ENCODE measurements around the gene HNRNPUL1.
A peak's percentile ranks its signal among the peaks of the same experiment; 100 is the strongest.

The HNRNPUL1 gene

DNA sequence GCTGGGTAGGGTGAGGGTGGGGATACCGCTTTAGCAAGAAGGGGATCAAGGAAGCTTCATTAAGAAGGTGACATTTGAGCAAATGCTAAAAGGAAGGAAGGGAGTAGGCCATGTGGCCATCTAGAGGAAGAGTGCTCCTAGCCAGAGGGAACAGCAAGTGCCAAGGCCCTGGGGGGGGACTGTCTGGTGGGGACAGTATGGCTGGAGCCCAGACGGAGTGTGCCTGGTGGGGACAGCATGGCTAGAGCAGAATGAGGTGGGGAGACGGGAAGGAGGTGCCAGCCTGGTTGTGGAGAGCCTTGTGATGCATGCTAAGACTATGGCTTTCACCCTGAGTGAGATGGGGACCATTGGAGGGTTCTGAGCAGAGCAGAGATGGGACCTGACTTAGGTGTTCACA, 91.6 kb downstream of the HNRNPUL1 start:
- Mint-ChIP-seq H3K36me3 (ENCODE audit: low read depth) (peaks cover 53% of the 10 kb centered on the region), H3K27ac (peak overlapping the region; percentile 55), H3K27me3 (no peaks in the 10 kb centered on the region), H3K4me3 (no peak overlapping the region), H3K4me1 (ENCODE audit: low read depth) (peaks cover 55% of the 10 kb centered on the region), H3K9me3 (no peaks in the 10 kb centered on the region)
- intact Hi-C loops (cut with micrococcal nuclease): loop anchor here (10.0 kb wide), 1 partner anchor 69 kb away; the partner anchor contains the start of gene B3GNT8

DNA sequence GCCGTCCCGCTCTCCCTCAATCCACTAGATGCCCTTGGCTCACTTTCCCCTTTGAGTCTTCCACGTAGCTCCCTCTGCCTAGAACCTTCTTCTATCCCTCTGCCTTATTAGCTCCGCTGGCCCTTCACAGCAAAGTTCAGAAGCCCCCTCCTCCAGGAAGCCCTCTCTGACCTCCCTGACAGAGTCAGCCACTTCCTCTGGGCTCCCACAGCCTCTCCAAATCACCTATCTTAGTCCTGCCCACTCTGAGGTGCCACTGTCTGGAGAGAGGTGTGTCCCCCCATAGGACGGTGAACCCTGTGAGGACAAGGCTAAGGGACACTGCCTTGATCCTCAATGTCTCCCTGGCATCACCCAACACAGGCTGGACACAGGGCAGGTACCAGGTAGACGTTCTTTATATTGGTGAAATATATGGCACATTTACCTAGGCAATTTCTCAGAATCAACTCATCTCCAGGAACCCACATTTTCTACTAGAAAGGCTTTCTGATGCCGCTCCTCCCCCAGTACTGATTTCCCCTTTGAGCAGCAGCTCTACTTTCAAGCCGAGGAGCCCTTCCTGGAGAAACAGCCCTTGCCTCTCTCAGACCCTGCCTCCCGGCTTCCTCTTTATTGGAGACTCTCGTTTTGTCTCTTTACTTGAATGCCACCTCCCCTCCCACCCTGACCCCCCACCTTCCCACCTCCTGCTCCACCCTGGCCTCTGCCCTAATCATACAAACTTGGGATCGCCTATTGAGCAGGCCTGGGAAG, 93.0 kb downstream of the HNRNPUL1 start:
- intact Hi-C loops (cut with micrococcal nuclease): loop anchor here (10.0 kb wide), 1 partner anchor 68 kb away; the partner anchor contains the start of gene B3GNT8
- Mint-ChIP-seq H3K4me1 (ENCODE audit: low read depth) (peaks cover 51% of the 10 kb centered on the region), H3K36me3 (ENCODE audit: low read depth) (peaks cover 41% of the 10 kb centered on the region), H3K9me3 (no peaks in the 10 kb centered on the region), H3K27ac (peak overlapping the region; percentile 86), H3K27me3 (no peaks in the 10 kb centered on the region), H3K4me3 (peak overlapping the region; percentile 30)
